ENCODE data around the gene CORO2B. TPM values are rescaled to one million over a fixed set of nuclear protein-coding genes. Genes with fewer than 3 reads are reported as not detected.

CORO2B gene
- total RNA-seq, 1 donor from 2014 or later, result 3.9 TPM

GRCh38 chr15:68694111-68694510, 115.3 kb downstream of the CORO2B start:
- Mint-ChIP-seq H3K27ac (no peak overlapping the region), H3K27me3 (peaks cover 3% of the 10 kb centered on the region), H3K36me3 (no peaks in the 10 kb centered on the region), H3K4me3 (no peak overlapping the region), H3K4me1 (ENCODE audit: unreplicated experiment) (peaks cover 25% of the 10 kb centered on the region), H3K9me3 (no peaks in the 10 kb centered on the region)
- no peak for TF ChIP-seq CTCF (conservative IDR thresholded peaks at IDR 0.05)
- no peak for DNase-seq (ENCODE audit: extremely low spot score, unreplicated experiment)

- Mint-ChIP-seq H3K4me1 (ENCODE audit: unreplicated experiment) (peaks cover 25% of the 10 kb centered on the region), H3K27ac (no peak overlapping the region), H3K4me3 (no peak overlapping the region), H3K36me3 (no peaks in the 10 kb centered on the region), H3K27me3 (peaks cover 3% of the 10 kb centered on the region), H3K9me3 (no peaks in the 10 kb centered on the region)
- no peak for TF ChIP-seq CTCF (conservative IDR thresholded peaks at IDR 0.05)
- no peak for DNase-seq (ENCODE audit: extremely low spot score, unreplicated experiment)
These were observed 116.3 kb downstream of the CORO2B start for GRCh38 chr15:68695061-68695595.

GRCh38 chr15:68696414-68697363, 117.9 kb downstream of the CORO2B start:
- Mint-ChIP-seq H3K4me3 (no peak overlapping the region), H3K4me1 (ENCODE audit: unreplicated experiment) (peaks cover 32% of the 10 kb centered on the region), H3K27me3 (peaks cover 10% of the 10 kb centered on the region), H3K27ac (no peak overlapping the region), H3K9me3 (no peaks in the 10 kb centered on the region), H3K36me3 (no peaks in the 10 kb centered on the region)
- no peak for TF ChIP-seq CTCF (conservative IDR thresholded peaks at IDR 0.05)
- no peak for DNase-seq (ENCODE audit: extremely low spot score, unreplicated experiment)

GRCh38 chr15:68697711-68698690, 119.2 kb downstream of the CORO2B start:
- Mint-ChIP-seq H3K9me3 (no peaks in the 10 kb centered on the region), H3K27me3 (peaks cover 10% of the 10 kb centered on the region), H3K27ac (no peak overlapping the region), H3K4me1 (ENCODE audit: unreplicated experiment) (peaks cover 30% of the 10 kb centered on the region), H3K36me3 (no peaks in the 10 kb centered on the region), H3K4me3 (no peak overlapping the region)
- no peak for TF ChIP-seq CTCF (conservative IDR thresholded peaks at IDR 0.05)
- DNase-seq (ENCODE audit: extremely low spot score, unreplicated experiment), result no peak

- H3K4me1 Mint-ChIP-seq (ENCODE audit: unreplicated experiment), result peaks cover 29% of the 10 kb centered on the region
- TF ChIP-seq CTCF (conservative IDR thresholded peaks at IDR 0.05), result no peak
- no peak overlapping the region for H3K27ac Mint-ChIP-seq
- no peak for DNase-seq (ENCODE audit: extremely low spot score, unreplicated experiment)
- no peaks in the 10 kb centered on the region for H3K9me3 Mint-ChIP-seq
- no peaks in the 10 kb centered on the region for H3K36me3 Mint-ChIP-seq
- no peak overlapping the region for H3K4me3 Mint-ChIP-seq
- H3K27me3 Mint-ChIP-seq, result peaks cover 10% of the 10 kb centered on the region
These were observed 119.9 kb downstream of the CORO2B start for GRCh38 chr15:68698708-68699107.

All from type B pancreatic cell (in vitro differentiated cells).